Keratinocyte (primary cell): Measurements from ENCODE around the gene ZNF605. TPM values are rescaled to one million over a fixed set of nuclear protein-coding genes. Genes with fewer than 3 reads are reported as not detected.
"Not testable (repeated sequence)": the region's sequence is repeated elsewhere in the genome, so short reads cannot be mapped to it uniquely, and the experiment has no call there.

Experiments
- DNase-seq: peaks from one replicate; pipeline ENCODE4 v3.0.0-alpha.2; 2011; ENCODE audit warnings: low read depth, missing footprints, low spot score
- FAIRE-seq: peaks from 2 replicates; lab custom pipeline; 2011; peaks lifted over from hg19 to GRCh38; lab: Jason Lieb, UNC
- H2AFZ ChIP-seq: 2 replicates; pipeline ENCODE4 v1.6.0; 2012; ENCODE audit warnings: low read length, control low read depth, inconsistent platforms; ENCODE audit not compliant: control insufficient read depth
- H3K27ac ChIP-seq: 2 replicates; pipeline ENCODE4 v1.5.1; 2011; ENCODE audit warnings: low read length; ENCODE audit not compliant: control insufficient read depth, insufficient read depth
- H3K27me3 ChIP-seq: 3 replicates; pipeline ENCODE4 v1.6.0; 2011; ENCODE audit warnings: low read length; ENCODE audit not compliant: control insufficient read depth, insufficient read depth; ENCODE audit errors: extremely low read depth
- H3K36me3 ChIP-seq, 2 experiments: 2 replicates in 1 of 2; 3 replicates in 1 of 2; pipeline ENCODE4 v1.5.1; 2011; ENCODE audit warnings: low read length in 2 of 2, mild to moderate bottlenecking in 1 of 2; ENCODE audit not compliant: control insufficient read depth in 2 of 2, insufficient read depth in 2 of 2; ENCODE audit errors: extremely low read depth in 1 of 2
- H3K4me1 ChIP-seq: 3 replicates; pipeline ENCODE4 v1.5.1; 2011; ENCODE audit warnings: low read length; ENCODE audit not compliant: control insufficient read depth, insufficient read depth; ENCODE audit errors: extremely low read depth
- H3K4me2 ChIP-seq: 3 replicates; pipeline ENCODE4 v1.6.0; 2011; ENCODE audit warnings: low read depth, low read length; ENCODE audit not compliant: control insufficient read depth, insufficient read depth; ENCODE audit errors: extremely low read depth
- H3K4me3 ChIP-seq, 3 experiments: fragments of 200-600 bp in 1 of 3; sonication (generic) in 1 of 3; 2 replicates in 2 of 3; 3 replicates in 1 of 3; pipeline ENCODE4 v1.5.1; 2011 to 2016; ENCODE audit warnings: low read length in 3 of 3, mild to moderate bottlenecking in 3 of 3, control low read depth in 2 of 3, inconsistent platforms in 1 of 3, low read depth in 1 of 3, mixed read lengths in 1 of 3, mixed run types in 1 of 3, moderate library complexity in 1 of 3; ENCODE audit not compliant: control insufficient read depth in 2 of 3, insufficient read depth in 2 of 3; ENCODE audit errors: extremely low read depth in 1 of 3
- H3K79me2 ChIP-seq: 2 replicates; pipeline ENCODE4 v1.6.0; 2012; ENCODE audit warnings: low read length; ENCODE audit not compliant: control insufficient read depth, insufficient read depth
- H3K9ac ChIP-seq: 3 replicates; pipeline ENCODE4 v1.6.0; 2011; ENCODE audit warnings: low read length; ENCODE audit not compliant: control insufficient read depth, insufficient read depth; ENCODE audit errors: extremely low read depth
- H3K9me1 ChIP-seq: 3 replicates; pipeline ENCODE4 v1.6.0; 2011; ENCODE audit warnings: low read length; ENCODE audit not compliant: control insufficient read depth, insufficient read depth; ENCODE audit errors: extremely low read depth
- H3K9me3 ChIP-seq: 2 replicates; pipeline ENCODE4 v1.5.1; 2012; ENCODE audit warnings: low read depth, low read length; ENCODE audit not compliant: control insufficient read depth
- H4K20me1 ChIP-seq: 3 replicates; pipeline ENCODE4 v1.6.0; 2011; ENCODE audit warnings: low read length; ENCODE audit not compliant: control insufficient read depth, insufficient read depth; ENCODE audit errors: extremely low read depth
- EZH2 ChIP-seq: IDR thresholded peaks from one replicate; pipeline ENCODE4 v1.6.1; 2012; ENCODE audit warnings: inconsistent platforms, mild to moderate bottlenecking, low read length, moderate library complexity
- dilution Hi-C: fragments of 300-500 bp; cut with MboI; formaldehyde crosslinking; loops from one replicate; pipeline ENCODE4 v1.7.0; 2020; ENCODE audit warnings: low sequenced_read_pairs; ENCODE audit not compliant: extremely low pct_ligation_motif_present
- polyA plus RNA-seq, 5 experiments: library from polyadenylated mRNA; depleted of rRNA in 3 of 5; stranded (reverse) in 3 of 5; stranded (forward) in 1 of 5; unstranded in 1 of 5; fragments of >200 nt; gene quantifications; 1 replicate in 1 of 5; 2 replicates in 3 of 5; 3 replicates in 1 of 5; pipeline versions ENCODE4 v1.2.1 to v1.2.3, GENCODE V29; 2011 to 2012; ENCODE audit warnings: missing spikeins in 2 of 5, low read depth in 1 of 5, low replicate concordance in 1 of 5
- TF ChIP-seq, protein P1 (sequence below), 3 experiments: IDR thresholded peaks in 1 of 3; conservative IDR thresholded peaks in 1 of 3; optimal IDR thresholded peaks in 1 of 3; 2 replicates in 2 of 3; 3 replicates in 1 of 3; pipeline versions ENCODE3 to v1.5.1; 2011; ENCODE audit warnings: low read length in 3 of 3, mild to moderate bottlenecking in 3 of 3, moderate library complexity in 2 of 3, control low read depth in 1 of 3, inconsistent platforms in 1 of 3; ENCODE audit not compliant: insufficient read depth in 2 of 3; ENCODE audit errors: extremely low read depth in 1 of 3

ZNF605 gene
- polyA plus RNA-seq, 1 donor (not counting 4 experiments of a cell fraction or from before 2014, with no cell fraction given): 12.5 TPM

DNA sequence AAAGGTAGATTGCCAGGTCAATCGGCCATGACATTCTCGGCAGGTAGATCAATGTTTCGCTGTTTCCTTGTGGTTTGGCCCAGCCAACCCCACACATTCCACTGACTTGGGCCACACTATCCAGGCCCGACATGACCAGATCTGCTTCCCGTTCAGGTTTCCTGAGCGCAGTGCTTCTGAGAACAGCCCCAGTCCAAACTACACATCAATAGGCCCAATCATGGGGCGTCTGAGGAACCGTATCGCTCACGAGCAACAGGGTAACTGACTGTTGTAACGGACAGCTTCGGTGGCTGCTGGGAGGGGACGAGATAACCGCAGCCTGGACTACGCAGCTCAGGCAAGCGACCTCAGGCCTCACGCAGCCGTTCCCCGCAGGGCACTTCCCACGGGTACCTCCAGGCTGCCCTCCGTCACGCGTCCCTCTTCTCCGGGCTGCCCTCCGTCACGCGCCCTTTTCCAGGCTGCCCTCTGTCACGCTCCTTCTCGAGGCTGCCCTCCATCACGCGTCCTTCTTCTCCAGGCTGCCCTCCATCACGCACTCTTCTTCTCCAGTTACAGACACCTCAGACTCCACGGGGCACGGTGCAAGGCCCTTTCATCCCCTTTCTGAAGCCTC lies 14.7 kb downstream of the ZNF605 start:
- Histone ChIP-seq H3K4me3 (no peak overlapping the region), H4K20me1 (no peaks in the 10 kb centered on the region), H3K9me3 (peaks cover 27% of the 10 kb centered on the region), H3K79me2 (no peaks in the 10 kb centered on the region), H2AFZ (no peak overlapping the region), H3K4me1 (no peaks in the 10 kb centered on the region), H3K36me3 (peaks cover 16 to 28% of the 10 kb centered on the region in 2 experiments), H3K9ac (no peak overlapping the region), H3K4me2 (no peak overlapping the region), H3K27ac (no peak overlapping the region), H3K9me1 (no peaks in the 10 kb centered on the region), H3K27me3 (no peaks in the 10 kb centered on the region)
- FAIRE-seq: no peak
- dilution Hi-C loops: no loop called here
- TF ChIP-seq, protein P1, sequence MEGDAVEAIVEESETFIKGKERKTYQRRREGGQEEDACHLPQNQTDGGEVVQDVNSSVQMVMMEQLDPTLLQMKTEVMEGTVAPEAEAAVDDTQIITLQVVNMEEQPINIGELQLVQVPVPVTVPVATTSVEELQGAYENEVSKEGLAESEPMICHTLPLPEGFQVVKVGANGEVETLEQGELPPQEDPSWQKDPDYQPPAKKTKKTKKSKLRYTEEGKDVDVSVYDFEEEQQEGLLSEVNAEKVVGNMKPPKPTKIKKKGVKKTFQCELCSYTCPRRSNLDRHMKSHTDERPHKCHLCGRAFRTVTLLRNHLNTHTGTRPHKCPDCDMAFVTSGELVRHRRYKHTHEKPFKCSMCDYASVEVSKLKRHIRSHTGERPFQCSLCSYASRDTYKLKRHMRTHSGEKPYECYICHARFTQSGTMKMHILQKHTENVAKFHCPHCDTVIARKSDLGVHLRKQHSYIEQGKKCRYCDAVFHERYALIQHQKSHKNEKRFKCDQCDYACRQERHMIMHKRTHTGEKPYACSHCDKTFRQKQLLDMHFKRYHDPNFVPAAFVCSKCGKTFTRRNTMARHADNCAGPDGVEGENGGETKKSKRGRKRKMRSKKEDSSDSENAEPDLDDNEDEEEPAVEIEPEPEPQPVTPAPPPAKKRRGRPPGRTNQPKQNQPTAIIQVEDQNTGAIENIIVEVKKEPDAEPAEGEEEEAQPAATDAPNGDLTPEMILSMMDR (optimal IDR thresholded peaks at IDR 0.05 in 1 of 3, IDR thresholded peaks at IDR 0.05 in 1 of 3, conservative IDR thresholded peaks at IDR 0.05 in 1 of 3; ENCODE audit: extremely low read depth in 1 of 3, insufficient read depth in 2 of 3, low read length in 3 of 3): no peak
- TF ChIP-seq EZH2: no peak
- no peak for DNase-seq

DNA sequence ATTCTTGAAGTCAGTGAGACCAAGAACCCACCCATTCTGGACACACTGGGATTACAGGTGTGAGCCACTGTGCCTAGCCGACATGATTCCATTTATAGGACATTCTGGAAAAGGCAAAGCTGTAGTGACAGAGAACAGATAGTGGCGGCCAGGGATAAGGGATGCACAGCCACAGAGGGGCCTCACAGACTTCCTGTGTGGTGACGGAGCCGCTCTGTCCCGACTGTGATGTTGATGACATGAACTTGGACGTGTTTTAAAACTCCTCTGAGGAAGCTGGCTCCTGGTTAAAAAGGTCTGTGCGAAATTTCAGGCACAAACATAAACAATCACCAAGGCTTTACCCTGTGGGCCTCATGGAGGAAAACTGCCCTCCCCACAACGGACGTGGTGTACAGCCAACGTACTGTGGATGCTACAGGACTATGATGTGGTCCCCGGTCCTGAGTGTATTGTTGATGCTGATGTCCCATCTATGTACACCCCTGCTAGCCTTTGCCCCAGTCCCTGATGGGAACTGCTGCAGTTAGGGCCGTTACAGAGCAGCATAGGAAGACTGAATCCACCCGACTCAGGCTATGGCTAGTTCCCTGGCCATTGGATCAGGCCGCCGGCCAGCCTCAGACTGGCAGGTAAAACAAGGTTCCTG lies 15.9 kb downstream of the ZNF605 start:
- Histone ChIP-seq H4K20me1 (no peaks in the 10 kb centered on the region), H3K36me3 (peaks cover 16 to 26% of the 10 kb centered on the region in 2 experiments), H3K9ac (no peak overlapping the region), H3K4me1 (no peaks in the 10 kb centered on the region), H3K27ac (no peak overlapping the region), H2AFZ (no peak overlapping the region), H3K4me3 (no peak overlapping the region), H3K27me3 (no peaks in the 10 kb centered on the region), H3K9me1 (no peaks in the 10 kb centered on the region), H3K9me3 (peaks cover 27% of the 10 kb centered on the region), H3K4me2 (no peak overlapping the region), H3K79me2 (no peaks in the 10 kb centered on the region)
- DNase-seq (no peak), FAIRE-seq (no peak)
- dilution Hi-C loops: no loop called here
- no peak for TF ChIP-seq EZH2
- TF ChIP-seq, protein P1 (optimal IDR thresholded peaks at IDR 0.05 in 1 of 3, IDR thresholded peaks at IDR 0.05 in 1 of 3, conservative IDR thresholded peaks at IDR 0.05 in 1 of 3; ENCODE audit: extremely low read depth in 1 of 3, insufficient read depth in 2 of 3, low read length in 3 of 3): no peak

DNA sequence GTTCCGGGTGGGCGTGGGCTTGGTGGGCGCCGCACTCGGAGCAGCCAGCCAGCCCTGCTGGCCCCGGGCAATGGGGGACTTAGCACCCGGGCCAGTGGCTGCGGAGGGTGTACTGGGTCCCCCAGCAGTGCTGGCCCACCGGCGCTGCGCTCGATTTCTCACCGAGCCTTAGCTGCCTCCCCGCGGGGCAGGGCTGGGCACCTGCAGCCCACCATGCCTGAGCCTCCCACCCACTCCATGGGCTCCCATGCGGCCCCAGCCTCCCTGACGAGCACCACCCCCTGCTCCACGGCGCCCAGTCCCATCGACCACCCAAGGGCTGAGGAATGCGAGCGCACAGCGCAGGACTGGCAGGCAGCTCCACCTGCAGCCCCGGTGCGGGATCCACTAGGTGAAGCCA lies 17.3 kb downstream of the ZNF605 start:
- H2AFZ ChIP-seq, H3K4me3 ChIP-seq, H3K9ac ChIP-seq, H3K27me3 ChIP-seq, dilution Hi-C loops, H3K4me1 ChIP-seq, H4K20me1 ChIP-seq, H3K79me2 ChIP-seq, DNase-seq, FAIRE-seq, H3K9me1 ChIP-seq, H3K4me2 ChIP-seq, H3K27ac ChIP-seq: not testable (repeated sequence)
- Histone ChIP-seq H3K9me3 (peaks cover 31% of the 10 kb centered on the region), H3K36me3 (peaks cover 8 to 19% of the 10 kb centered on the region in 2 experiments)
